Naive B cell (primary cell): ENCODE measurements around the gene PFN4. TPM values are rescaled to one million over a fixed set of nuclear protein-coding genes. Genes with fewer than 3 reads are reported as not detected.
"Not testable (repeated sequence)": the region's sequence is repeated elsewhere in the genome, so short reads cannot be mapped to it uniquely, and the experiment has no call there.

Experiments
- ATAC-seq, 2 donors: fragments of 150-1000 bp; cut with Tn5 transposase; 2 replicates each; pipeline ENCODE4 v1.10.0; 2021; ENCODE audit warnings: low read depth in 2 of 2, mild to moderate bottlenecking in 2 of 2, moderate library complexity in 2 of 2
- DNase-seq: peaks from one replicate; pipeline ENCODE4 v3.0.0; 2022
- H3K27ac Mint-ChIP-seq, 6 donors: one replicate each; pipeline ENCODE4 v1.8.0; 2020 to 2022; ENCODE audit warnings: mild to moderate bottlenecking in 6 of 6, mixed read lengths in 6 of 6, moderate library complexity in 5 of 6, inconsistent platforms in 2 of 6
- H3K27me3 Mint-ChIP-seq, 3 donors: one replicate each; pipeline ENCODE4 v1.8.0; 2021 to 2022; ENCODE audit warnings: mixed read lengths in 3 of 3, mild to moderate bottlenecking in 1 of 3
- H3K36me3 Mint-ChIP-seq, 2 donors: one replicate each; pipeline ENCODE4 v1.8.0; 2020 to 2022; ENCODE audit warnings: mixed read lengths in 2 of 2, inconsistent platforms in 1 of 2, mild to moderate bottlenecking in 1 of 2
- H3K4me1 Mint-ChIP-seq, 3 donors: one replicate each; pipeline ENCODE4 v1.8.0; 2020 to 2022; ENCODE audit warnings: mixed read lengths in 3 of 3, inconsistent platforms in 1 of 3, mild to moderate bottlenecking in 1 of 3, moderate library complexity in 1 of 3
- H3K4me3 Mint-ChIP-seq, 8 donors: one replicate each; pipeline ENCODE4 v1.8.0; 2020 to 2022; ENCODE audit warnings: mild to moderate bottlenecking in 8 of 8, mixed read lengths in 8 of 8, moderate library complexity in 8 of 8, inconsistent platforms in 2 of 8
- H3K9me3 Mint-ChIP-seq, 7 donors: one replicate each; pipeline ENCODE4 v1.8.0; 2020 to 2022; ENCODE audit warnings: mixed read lengths in 7 of 7, mild to moderate bottlenecking in 5 of 7, inconsistent platforms in 2 of 7, moderate library complexity in 1 of 7
- polyA plus RNA-seq, 6 donors: library from polyadenylated mRNA; unstranded; fragments of 300-500 nt; fragmentation: Illumina TruSeq; gene quantifications; one replicate each; pipeline ENCODE4 v1.2.3, GENCODE V29; 2021; ENCODE audit warnings: low read depth in 6 of 6

The PFN4 gene, protein sequence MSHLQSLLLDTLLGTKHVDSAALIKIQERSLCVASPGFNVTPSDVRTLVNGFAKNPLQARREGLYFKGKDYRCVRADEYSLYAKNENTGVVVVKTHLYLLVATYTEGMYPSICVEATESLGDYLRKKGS
- polyA plus RNA-seq, result not detected

DNA sequence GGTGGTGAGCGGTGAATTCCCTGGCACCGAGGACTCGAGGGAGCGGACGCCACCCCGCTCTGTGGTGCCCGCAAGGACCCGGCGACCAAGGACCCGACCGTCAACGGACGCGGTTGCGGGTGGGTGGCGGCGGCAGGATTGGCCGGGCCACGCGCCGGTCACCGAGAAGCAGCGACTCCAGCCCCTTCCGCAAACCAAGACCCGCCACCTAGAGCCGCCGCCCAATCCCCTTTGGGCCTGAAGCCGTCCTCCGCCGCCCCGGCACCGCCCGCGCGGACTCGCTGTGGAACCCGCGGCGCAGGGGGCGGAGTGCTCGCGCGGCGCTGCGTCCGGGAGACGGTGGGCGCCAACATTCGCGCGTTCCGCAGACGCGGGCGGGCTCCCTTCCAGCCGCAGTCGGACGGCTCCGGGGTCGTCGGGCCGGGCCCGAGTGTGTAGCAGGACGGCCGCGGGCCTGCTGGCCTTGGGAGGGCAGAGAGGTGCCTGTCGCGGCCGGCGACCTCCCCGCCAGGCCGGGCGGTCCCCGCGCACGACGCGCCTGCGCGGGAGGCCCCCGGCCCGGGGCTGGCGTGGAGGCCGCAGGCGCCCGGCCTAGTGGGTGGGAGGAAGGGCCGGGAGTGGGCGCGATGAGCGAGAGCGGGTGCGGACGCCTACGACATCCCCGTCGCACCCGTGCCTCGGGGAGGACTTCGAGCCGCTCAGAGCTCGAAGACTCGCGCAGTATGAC lies at the start of gene PFN4, which contains the start of gene FAM228B:
Gene PFN4 (minus strand): TSS at position 140 of the 727 bp plus-strand sequence. CDS start 799 bp downstream, outside the sequence.
Gene FAM228B (plus strand): TSS at position 275 of the 727 bp plus-strand sequence. CDS start 893 bp downstream, outside the sequence.
- H3K4me3 Mint-ChIP-seq, result peak within 1 kb of the TSS; percentile 83 to 96 (median 88)
- peak; percentile 93 for ATAC-seq

DNA sequence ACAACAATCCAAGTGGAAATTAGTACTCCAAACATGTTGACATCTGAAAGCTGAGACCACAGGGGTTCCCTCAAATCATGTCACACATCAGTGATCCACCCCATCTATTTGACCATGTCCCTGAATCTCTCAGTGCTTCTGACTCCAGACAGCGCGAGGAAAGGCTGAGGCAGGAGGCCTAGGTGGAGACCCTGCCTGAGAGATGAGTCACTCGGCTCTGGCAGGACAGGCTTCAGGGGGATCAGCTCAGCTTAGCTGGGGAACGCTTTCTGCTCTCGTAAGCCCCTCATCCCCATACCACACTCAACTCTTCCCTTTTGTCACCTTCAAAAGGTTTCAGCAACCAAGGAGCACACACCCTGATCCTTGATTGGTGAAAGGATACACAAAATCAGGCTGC lies 45.9 kb upstream of the PFN4 start:
- Mint-ChIP-seq H3K4me1 (peaks cover 7 to 15% (median 8%) of the 10 kb centered on the region in 3 donors), H3K36me3 (peaks cover 0 to 5% of the 10 kb centered on the region in 2 donors), H3K9me3 (peaks cover 1 to 9% (median 2%) of the 10 kb centered on the region in 7 donors), H3K27ac (no peak overlapping the region), H3K27me3 (peaks cover 4 to 5% (median 5%) of the 10 kb centered on the region in 3 donors), H3K4me3 (no peak overlapping the region)
- DNase-seq (no peak), ATAC-seq (no peak)

More for the DNA sequence above, at the start of gene PFN4, which contains the start of gene FAM228B:
- Mint-ChIP-seq H3K27ac (peak within 1 kb of the TSS; percentile 6 to 96 (median 89)), H3K4me1 (peaks cover 7 to 23% (median 16%) of the 10 kb centered on the region in 3 donors), H3K36me3 (no peaks in the 10 kb centered on the region), H3K27me3 (no peaks in the 10 kb centered on the region), H3K9me3 (no peaks in the 10 kb centered on the region)
- peak; percentile 83 for DNase-seq

DNA sequence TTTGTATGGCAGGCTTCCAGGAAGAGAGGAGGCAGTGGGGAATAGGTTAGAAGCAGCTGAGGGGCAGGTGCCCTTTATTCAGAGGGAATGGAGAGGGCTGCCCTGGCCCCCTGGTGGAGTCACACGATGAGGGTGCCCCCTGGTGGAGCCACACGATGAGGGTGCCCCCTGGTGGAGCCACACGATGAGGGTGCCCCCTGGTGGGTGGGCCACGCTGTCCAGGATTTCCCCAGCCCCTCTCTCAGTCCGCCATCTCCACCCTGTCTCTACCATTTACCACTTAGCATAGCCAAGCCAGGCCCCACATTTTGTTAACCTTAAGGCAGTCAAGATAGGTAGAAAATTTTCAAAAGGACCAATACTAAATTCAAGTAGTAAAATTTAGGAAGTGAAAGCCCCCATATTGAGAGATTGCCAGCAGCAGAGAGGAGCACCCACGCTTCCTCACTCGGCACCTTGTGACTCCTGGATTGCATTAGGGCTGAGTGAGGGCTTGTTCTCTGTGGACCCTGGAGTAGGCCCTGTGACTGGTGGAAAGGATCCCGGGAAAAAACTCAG lies 41.4 kb upstream of the PFN4 start:
- Mint-ChIP-seq H3K4me3 (peak overlapping the region in 3 of 8 donors; percentile 2 to 37 (median 17)), H3K9me3 (peaks cover 0 to 7% (median 3%) of the 10 kb centered on the region in 7 donors), H3K27ac (peak overlapping the region in 4 of 6 donors; percentile 5 to 93 (median 86)), H3K36me3 (peaks cover 0 to 5% of the 10 kb centered on the region in 2 donors), H3K4me1 (peaks cover 8 to 16% (median 9%) of the 10 kb centered on the region in 3 donors), H3K27me3 (no peaks in the 10 kb centered on the region)
- ATAC-seq (peak; percentile 87 to 88), DNase-seq (peak; percentile 49)

DNA sequence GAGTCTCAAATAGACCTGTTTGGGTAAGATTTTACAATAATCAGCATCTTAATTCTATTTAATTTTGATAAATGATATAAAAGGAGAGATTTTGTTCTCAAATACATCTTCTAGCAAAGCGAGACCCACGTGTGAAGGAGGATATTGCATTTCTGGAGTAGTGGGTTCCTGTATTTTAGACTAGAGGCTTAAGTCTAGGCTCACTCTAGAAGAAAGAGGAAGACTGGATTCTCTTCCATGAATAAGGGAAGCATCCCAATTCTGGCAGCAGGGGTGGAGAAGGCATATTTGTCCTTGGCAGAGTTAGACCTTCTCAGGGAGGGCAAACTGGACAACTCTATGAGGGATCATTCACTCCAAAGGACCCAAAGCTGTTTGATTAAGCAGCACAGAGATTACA lies 40.5 kb upstream of the PFN4 start:
- no peaks in the 10 kb centered on the region for H3K27me3 Mint-ChIP-seq
- H3K4me1 Mint-ChIP-seq, result peaks cover 8 to 16% (median 9%) of the 10 kb centered on the region in 3 donors

DNA sequence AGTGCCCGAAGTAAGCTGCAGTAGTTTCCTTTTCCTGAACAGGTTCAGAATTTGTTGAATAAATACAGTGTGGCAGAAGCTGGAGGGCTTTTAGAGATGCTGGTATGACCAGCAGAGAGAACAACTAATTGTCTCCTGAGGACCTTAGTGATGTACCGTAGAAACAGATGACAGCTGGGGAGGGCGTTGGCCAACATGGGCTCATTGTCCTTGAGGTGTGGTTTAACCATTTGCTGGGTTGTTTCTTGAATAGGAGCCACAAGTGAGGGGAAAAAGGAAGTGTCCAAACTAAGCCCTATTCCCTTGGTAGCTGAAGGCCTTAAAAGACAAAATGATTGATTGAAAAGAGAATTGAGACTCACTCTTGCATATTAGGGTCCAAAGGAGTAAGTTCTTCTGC lies 40.1 kb upstream of the PFN4 start:
- Mint-ChIP-seq H3K27ac (no peak overlapping the region), H3K4me1 (peaks cover 8 to 16% (median 9%) of the 10 kb centered on the region in 3 donors), H3K9me3 (peaks cover 0 to 7% (median 3%) of the 10 kb centered on the region in 7 donors), H3K27me3 (no peaks in the 10 kb centered on the region), H3K36me3 (peaks cover 10 to 11% of the 10 kb centered on the region in 2 donors), H3K4me3 (peak overlapping the region in 1 of 8 donors; percentile 7)
- DNase-seq (no peak), ATAC-seq (no peak)

More for the DNA sequence above, 40.5 kb upstream of the PFN4 start:
- ATAC-seq (no peak), DNase-seq (no peak)
- H3K36me3 Mint-ChIP-seq, result peaks cover 7 to 10% of the 10 kb centered on the region in 2 donors
- H3K4me3 Mint-ChIP-seq, result no peak overlapping the region
- no peak overlapping the region for H3K27ac Mint-ChIP-seq
- H3K9me3 Mint-ChIP-seq, result peaks cover 0 to 7% (median 3%) of the 10 kb centered on the region in 7 donors

DNA sequence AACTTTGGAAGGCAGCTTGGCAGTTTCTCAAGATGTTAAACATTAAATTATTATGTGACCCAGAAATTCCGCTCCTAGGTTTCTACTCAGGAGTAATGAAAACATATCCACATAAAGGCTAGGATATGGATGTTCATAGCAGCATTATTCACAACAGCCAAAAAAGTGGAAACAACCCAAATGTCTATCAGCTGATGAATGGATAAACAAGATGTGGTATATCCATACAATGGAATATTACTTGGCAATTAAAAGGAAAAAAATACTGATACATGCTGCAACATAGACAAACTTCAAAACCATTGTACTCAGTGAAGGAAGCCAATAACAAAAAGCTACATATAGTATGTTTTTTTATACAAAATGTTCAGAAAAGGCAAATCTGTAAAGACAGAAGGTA lies 39.4 kb upstream of the PFN4 start:
- Mint-ChIP-seq H3K36me3 (peaks cover 10 to 15% of the 10 kb centered on the region in 2 donors), H3K9me3 (peaks cover 0 to 7% (median 3%) of the 10 kb centered on the region in 7 donors), H3K27ac (no peak overlapping the region), H3K4me1 (peaks cover 8 to 16% (median 9%) of the 10 kb centered on the region in 3 donors), H3K27me3 (no peaks in the 10 kb centered on the region), H3K4me3 (no peak overlapping the region)
- ATAC-seq, result no peak
- DNase-seq, result no peak

DNA sequence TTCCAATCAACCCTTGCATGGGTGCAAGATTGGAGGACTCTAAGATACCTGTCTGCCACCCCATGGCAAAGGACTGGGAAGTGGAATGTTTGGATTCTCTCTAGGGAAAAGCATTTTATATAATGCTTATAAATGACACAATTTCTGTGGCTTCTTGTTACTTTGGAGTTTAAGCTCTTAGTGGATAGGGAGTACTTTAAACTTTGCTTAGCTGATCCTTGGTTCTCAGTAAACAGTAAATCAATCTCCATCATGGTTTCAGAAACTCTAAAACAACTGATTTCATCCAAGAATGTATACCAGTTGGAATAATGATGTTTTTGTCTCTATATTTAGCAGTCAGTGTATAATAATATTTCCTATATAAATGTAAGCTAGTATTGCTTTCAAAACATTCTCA lies 37.6 kb upstream of the PFN4 start:
- no peaks in the 10 kb centered on the region for H3K27me3 Mint-ChIP-seq
- peaks cover 0 to 7% (median 3%) of the 10 kb centered on the region in 7 donors for H3K9me3 Mint-ChIP-seq
- H3K4me3 Mint-ChIP-seq, result no peak overlapping the region
- H3K27ac Mint-ChIP-seq, result no peak overlapping the region
- H3K36me3 Mint-ChIP-seq, result peaks cover 10 to 22% of the 10 kb centered on the region in 2 donors
- DNase-seq, result no peak
- ATAC-seq, result no peak
- peaks cover 8 to 16% (median 9%) of the 10 kb centered on the region in 3 donors for H3K4me1 Mint-ChIP-seq

DNA sequence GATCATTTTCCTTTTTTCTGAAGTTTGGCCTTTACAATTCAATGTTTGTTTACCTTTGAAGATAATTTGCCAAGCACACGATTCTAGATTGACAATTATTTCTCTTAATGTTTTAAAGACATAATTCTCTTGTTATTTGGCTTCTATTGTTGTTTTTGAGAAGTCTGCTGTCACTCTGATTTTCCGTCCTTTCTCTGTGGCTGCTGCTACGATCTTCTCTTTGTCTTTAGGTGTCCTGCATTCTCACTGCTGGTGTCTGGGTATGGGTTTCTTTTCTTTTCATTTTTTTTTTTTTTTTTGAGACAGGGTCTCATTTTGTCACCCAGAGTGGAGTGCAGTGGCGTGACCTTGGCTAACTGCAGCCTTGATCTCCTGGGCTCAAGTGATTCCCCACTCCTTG lies 36.6 kb upstream of the PFN4 start:
- Mint-ChIP-seq H3K27ac (no peak overlapping the region), H3K9me3 (peaks cover 0 to 7% (median 3%) of the 10 kb centered on the region in 7 donors), H3K4me1 (peaks cover 3 to 8% (median 6%) of the 10 kb centered on the region in 3 donors), H3K27me3 (no peaks in the 10 kb centered on the region), H3K36me3 (peaks cover 10 to 22% of the 10 kb centered on the region in 2 donors), H3K4me3 (no peak overlapping the region)
- no peak for ATAC-seq
- DNase-seq, result no peak

DNA sequence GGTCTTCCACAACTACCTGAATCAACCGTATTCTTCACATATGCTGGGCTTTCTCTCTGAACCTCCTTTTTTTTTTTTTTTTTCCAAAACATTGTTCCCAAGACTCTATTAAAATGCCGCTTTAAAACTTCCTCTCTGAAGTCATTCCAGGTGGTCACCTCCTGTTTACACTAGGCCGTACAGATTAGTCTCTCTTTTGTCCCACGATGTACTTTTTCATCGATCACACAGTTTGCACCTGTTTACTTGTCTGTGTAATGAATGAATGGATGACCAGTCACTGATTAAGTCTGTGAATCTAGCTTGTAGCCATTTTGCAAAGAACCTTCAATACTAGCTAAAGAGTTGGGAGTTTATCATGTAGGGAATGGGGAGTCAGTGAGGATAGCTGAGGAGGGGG lies 35.0 kb upstream of the PFN4 start:
- H3K9me3 Mint-ChIP-seq, result peaks cover 0 to 7% (median 3%) of the 10 kb centered on the region in 7 donors

DNA sequence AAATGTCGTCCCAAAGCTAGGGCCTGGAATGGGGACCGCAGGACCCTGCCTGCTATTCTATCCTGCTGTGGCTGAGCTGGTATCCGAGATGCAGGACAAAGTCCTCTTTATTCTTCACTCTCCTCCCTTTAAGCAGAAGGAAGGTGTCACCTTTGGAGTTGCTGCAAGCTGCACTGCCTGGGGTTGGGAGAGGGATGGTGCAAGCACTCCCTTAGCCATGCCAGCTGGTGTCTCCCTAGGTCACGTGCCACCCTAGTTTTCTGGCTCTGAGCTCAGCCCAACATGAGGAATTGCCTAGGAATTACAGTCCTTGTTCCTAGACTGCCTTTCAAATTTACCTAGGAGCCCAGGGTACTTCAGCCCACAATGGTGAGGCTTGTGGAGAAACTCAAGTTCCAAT lies 30.3 kb upstream of the PFN4 start:
- no peak for ATAC-seq
- no peak for DNase-seq
- peaks cover 0 to 7% (median 5%) of the 10 kb centered on the region in 7 donors for H3K9me3 Mint-ChIP-seq
- H3K4me3 Mint-ChIP-seq, result no peak overlapping the region
- H3K4me1 Mint-ChIP-seq, result no peaks in the 10 kb centered on the region
- H3K27me3 Mint-ChIP-seq, result no peaks in the 10 kb centered on the region
- no peak overlapping the region for H3K27ac Mint-ChIP-seq
- H3K36me3 Mint-ChIP-seq, result peaks cover 13 to 40% of the 10 kb centered on the region in 2 donors

More for the DNA sequence above, 35.0 kb upstream of the PFN4 start:
- DNase-seq (no peak), ATAC-seq (no peak)
- H3K4me3 Mint-ChIP-seq, result no peak overlapping the region
- H3K36me3 Mint-ChIP-seq, result peaks cover 10 to 22% of the 10 kb centered on the region in 2 donors
- H3K4me1 Mint-ChIP-seq, result no peaks in the 10 kb centered on the region
- peak overlapping the region in 1 of 6 donors; percentile 2 for H3K27ac Mint-ChIP-seq
- H3K27me3 Mint-ChIP-seq, result no peaks in the 10 kb centered on the region

DNA sequence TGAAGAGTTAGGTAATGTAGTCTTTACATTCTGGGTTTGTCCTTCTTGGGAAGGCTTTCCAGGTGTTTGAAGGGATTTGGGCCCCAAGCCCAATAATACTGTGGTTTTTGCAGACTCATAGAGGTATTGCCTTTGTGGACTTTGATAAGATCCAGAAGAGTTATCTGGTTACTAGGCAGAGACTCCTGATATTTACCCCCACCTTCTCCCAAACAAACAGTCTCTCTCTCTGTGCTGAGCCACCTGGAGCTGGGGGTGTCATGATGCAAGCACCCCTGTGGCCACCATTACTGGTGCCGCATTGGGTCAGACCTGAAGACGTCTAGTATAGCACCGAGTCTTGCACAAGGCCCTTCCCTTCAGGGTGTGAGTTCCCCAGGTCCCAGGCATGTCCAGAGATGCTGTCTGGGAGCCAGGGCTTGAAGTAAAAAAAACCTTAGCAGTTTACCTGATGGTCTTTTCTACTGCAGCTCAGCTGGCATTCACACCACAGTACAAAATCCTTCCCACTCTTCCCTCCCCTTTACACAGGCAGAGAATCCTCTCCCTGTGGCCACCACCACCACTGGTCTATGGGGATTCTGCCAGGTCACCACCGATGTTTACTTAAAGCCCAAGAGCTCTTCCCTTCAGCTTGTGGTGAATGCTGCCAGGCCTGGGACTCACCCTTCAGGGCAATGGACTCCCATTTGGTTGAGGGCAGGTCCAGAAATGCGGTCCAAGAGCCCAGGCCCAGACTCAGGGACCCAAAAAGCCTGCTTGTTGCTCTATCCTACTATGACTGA lies 29.5 kb upstream of the PFN4 start:
- no peak overlapping the region for H3K4me3 Mint-ChIP-seq
- H3K36me3 Mint-ChIP-seq, result peaks cover 21 to 42% of the 10 kb centered on the region in 2 donors
- no peak overlapping the region for H3K27ac Mint-ChIP-seq
- H3K4me1 Mint-ChIP-seq, result no peaks in the 10 kb centered on the region
- ATAC-seq (no peak), DNase-seq (no peak)
- no peaks in the 10 kb centered on the region for H3K27me3 Mint-ChIP-seq
- H3K9me3 Mint-ChIP-seq, result peaks cover 6 to 15% (median 10%) of the 10 kb centered on the region in 7 donors

DNA sequence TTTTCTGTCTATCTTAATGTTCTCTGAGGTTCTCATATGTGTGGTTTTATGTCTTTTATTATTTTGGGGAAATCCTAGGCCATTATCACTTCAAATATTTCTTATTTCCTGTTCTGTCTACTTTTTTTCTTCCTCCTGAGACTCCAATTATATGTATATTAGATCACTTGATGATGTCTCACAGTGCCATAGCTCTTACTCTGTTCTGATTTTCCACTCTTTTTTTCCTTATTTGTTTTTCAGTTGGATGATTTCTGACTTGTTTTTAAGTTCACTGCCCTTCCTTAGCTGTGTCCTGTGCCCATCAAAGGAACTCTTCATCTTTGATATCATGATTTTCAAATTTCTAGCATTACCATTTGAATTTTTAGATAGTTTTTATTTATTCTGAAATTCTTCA lies 24.2 kb upstream of the PFN4 start:
- Mint-ChIP-seq H3K36me3 (peaks cover 27 to 42% of the 10 kb centered on the region in 2 donors), H3K27ac (peak overlapping the region in 2 of 6 donors; percentile 3 to 46), H3K27me3 (no peaks in the 10 kb centered on the region), H3K4me3 (no peak overlapping the region), H3K9me3 (peaks cover 12 to 32% (median 23%) of the 10 kb centered on the region in 7 donors), H3K4me1 (peaks cover 0 to 4% (median 0%) of the 10 kb centered on the region in 3 donors)
- ATAC-seq (no peak), DNase-seq (no peak)

DNA sequence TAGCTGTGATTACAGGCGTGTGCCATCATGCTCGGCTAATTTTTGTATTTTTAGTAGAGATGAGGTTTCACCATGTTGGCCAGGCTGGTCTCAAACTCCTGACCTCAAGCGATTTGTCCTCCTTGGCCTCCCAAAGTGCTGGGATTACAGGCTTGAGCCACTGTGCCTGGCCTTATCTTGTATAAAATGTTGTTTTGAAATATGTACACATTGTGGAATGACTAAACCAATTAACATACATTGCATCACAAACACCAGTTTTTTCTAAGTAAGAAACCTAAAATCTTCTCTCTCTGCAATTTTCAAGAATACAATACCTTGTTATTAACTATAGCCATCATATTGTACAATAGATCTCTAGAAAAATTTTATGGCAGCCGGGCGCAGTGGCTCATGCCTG lies 17.2 kb upstream of the PFN4 start:
- H3K36me3 Mint-ChIP-seq, result peaks cover 0 to 16% of the 10 kb centered on the region in 2 donors
- not testable (repeated sequence) for H3K9me3 Mint-ChIP-seq, ATAC-seq, H3K27me3 Mint-ChIP-seq, H3K27ac Mint-ChIP-seq, DNase-seq, H3K4me1 Mint-ChIP-seq, H3K4me3 Mint-ChIP-seq
